HG02870 (cell line): Measurements from ENCODE around the gene KCNAB1.

Experiments used
- ATAC-seq: cut with Tn5 transposase; IDR thresholded peaks from one replicate; pipeline ENCODE4 v1.9.1; 2021; ENCODE audit warnings: mild to moderate bottlenecking, moderate library complexity; ENCODE audit not compliant: unreplicated experiment

Gene KCNAB1

GRCh38 chr3:156359368-156359767 lies 239.0 kb downstream of the KCNAB1 start:
- no peak for ATAC-seq

- ATAC-seq = no peak
Measured at GRCh38 chr3:156360083-156360482, 239.7 kb downstream of the KCNAB1 start.

DNA sequence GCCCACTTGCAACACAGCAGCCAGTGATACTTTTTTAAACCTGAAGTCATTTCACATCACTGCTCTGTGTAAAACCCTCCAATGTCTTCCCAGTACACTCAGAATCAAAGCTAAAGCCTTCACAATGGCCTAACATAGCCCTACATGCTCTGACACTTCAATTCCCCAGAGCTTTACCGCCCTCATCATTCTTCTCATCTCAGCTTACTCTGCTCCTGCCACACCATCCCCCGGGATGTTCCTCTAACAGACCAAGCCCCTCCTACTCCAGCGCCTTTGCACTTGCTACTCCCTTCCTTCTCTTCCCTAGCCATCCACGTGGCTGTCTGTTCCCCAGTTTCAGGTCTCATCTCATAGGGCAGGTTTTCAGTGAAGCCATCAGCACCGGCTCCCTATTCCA lies 240.6 kb downstream of the KCNAB1 start:
- ATAC-seq = no peak

- ATAC-seq = no peak
Measured at GRCh38 chr3:156366559-156366958, 246.2 kb downstream of the KCNAB1 start.

DNA sequence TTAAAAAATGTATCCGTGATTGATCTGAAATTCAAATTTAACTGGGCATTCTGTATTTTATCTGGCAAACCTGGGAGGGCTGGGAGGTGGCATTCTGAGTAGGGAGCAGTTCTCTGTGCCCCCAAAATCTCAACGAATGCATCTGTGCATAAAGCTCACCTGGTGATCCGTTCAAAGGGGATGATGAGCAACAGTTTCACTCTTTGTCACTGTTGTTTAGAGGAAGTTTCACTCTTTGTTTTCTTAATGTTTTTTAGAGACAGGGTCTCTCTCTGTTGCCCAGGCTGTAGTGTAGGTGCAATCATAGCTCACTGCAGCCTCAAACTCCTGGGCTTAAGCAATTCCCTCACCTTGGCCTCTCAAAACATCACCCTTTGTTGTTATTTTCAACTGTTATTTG lies 247.8 kb downstream of the KCNAB1 start:
- ATAC-seq = peak; percentile 87

DNA sequence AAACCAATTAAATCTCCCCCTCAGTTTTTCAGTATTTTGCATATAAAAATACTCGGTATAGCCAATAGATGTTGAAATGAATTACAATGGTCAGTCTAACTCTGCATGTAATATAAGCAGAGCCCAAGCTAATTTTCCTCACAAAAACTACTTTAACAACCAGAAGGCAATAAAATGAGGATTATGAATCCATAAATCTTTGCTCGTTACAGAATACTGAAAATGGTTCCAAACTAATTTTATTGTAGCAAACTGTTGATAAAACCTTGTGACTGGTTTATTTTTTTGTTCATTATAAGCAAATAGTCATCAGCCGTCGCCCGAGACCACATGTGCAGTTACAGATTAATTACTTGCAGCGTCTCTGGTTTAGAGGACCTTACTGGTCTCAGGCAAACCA lies 251.3 kb downstream of the KCNAB1 start:
- ATAC-seq = no peak

DNA sequence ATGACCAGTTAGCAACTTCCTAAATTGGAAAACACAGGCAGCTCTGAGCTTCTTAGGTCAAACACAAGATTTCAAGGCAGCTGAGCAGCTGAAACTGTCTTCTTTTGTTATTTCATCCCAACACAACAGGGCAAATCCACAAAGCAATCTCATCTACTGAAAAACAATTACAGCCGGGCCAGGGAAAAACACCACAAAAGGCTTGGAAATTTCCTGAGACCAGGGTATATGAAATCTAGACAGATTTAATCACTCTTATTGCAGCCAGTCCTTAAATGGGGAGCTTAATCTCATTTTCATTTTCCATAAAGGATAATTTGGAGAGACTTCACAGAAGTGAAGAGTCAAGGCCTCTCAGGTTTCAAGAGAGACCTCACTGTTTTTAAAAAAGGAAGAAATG lies 252.7 kb downstream of the KCNAB1 start:
- no peak for ATAC-seq

DNA sequence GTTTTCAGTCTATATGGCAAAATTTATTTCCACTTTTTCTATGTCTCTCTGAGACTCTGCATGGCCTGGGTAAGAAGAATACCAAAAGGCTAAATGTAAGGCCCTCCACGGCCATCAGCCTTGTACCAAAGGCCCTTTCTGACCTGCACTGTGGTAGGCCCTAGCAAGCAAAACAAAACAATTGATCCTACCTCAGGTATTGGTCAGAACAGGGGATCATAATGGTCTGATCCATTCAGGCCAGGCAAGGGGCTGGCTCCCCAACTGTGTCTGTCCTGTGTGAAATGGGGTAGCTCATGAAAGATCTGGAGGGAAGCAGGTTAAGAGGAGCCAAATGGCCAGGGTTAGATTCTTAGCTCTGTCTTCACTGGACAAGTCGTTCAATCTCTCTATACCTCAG lies 253.3 kb downstream of the KCNAB1 start:
- ATAC-seq = no peak

DNA sequence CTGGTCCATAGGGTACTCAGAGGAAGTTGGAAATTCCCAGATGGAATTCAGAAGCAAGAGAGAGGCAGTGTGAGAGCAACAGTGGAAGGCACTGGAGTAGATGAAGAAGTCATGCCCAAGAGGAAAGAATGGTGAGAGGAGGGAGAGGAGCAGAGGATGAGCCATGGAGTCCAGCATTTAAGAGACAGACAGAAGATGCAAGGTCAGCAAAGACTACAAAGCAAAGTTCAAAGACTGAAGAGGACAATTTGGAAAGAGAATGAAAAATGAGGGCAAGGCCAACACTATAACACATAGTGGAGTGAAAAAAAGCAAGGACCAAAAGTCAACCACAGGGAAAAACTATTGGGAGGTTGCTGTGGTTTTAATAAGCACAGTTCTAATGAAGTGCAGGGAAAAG lies 255.8 kb downstream of the KCNAB1 start:
- no peak for ATAC-seq

- ATAC-seq = no peak
Measured at GRCh38 chr3:156377266-156377665, 256.9 kb downstream of the KCNAB1 start.

- no peak for ATAC-seq
Measured at GRCh38 chr3:156377718-156378117, 257.3 kb downstream of the KCNAB1 start.

DNA sequence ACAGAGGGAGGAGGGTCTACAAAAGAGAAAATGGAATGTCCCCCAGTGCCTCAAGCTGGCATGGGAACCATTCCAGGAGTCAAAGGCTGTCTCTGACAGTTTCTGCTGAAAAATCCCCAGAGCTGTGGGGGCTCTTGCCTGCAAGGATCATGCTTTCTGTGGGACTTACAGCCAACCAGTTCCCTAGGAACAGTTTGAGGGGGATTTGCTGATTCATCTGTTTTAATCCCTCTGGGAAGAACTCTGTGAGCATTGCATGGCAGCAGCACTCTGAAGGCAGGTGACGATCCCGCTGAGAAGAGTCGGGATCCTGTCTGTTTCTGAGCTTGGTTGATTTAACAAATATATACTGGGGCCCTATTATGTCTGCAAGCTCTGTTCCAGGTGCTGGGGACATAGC lies 258.5 kb downstream of the KCNAB1 start:
- no peak for ATAC-seq

DNA sequence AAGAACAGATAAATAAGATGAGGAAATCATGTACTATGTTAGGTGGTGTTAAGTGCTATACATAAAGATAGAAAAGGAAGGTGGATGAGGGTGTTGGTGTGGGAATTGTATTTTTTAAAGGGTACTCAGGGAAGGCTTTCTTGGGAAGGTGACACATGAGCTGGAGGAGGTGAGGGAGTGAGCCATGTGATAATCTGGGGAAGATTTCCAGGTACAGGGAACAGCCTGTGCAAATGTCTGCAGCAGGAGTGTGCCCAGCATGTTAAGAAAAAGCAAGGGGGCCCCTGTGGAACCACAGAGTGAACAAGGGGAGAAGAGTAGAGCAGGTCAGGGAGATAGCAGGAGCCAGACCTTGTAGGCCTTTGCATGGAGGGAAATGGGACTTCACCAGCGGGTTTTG lies 258.9 kb downstream of the KCNAB1 start:
- no peak for ATAC-seq

DNA sequence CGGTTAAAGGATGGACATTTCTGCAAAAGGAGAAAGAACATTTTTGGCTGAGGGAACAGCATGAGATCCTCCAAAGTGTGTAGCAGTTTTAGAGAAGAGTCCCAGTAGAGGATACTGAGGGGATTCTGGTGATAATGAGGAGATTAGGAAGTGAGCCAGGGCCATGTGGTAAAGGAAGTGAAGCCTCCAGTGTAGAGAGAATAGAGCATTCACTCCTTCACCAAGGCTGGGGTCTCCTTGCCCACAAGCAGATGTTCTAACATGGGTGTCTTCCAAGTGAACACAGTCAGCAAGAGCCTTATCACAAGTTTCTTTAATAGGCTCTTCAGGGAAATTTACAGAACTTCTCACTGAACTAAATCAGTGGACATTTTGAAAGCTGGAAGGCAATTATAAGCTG lies 260.9 kb downstream of the KCNAB1 start:
- no peak for ATAC-seq

DNA sequence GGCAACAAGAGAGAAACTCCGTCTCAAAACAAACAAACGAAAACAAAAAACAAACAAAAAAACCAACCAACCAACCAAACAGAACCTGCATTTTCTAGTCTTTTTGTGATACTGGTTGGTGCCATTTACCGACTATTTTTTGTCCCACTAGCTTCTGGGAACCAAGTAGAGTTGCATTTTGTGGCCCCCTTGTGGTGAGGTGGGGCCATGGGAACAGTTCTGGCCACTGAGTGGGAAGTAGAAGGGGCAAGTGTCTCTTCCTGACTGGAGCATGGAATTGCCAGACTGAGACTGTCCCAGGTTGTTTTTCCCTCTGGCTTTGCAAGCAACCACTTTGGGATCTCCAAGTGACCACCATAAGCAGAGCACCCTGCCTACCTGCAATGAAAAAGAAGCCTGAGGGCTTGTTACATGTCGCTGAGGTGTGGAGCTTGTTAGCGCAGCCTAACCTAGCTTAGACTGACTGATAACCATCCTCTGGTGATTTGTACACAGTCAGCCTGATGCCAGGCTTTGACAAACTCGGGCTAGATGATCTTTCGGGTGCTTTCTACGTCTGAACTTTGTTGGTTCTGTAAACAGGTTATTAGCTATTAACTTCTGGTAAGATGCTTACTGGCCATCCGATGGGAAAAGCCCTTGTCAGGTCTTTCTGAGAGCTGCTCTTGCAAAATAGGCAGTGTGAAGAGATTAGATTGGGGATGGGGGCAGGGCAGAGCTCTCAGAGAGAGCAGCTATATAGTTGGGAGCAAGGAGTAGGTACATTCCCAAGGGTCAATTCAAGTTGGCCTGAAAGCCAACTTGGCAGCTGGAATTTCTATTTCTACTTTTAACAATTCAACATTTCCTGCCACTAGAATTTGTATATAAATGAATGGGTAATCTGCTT lies 262.3 kb downstream of the KCNAB1 start:
- peak; percentile 77 for ATAC-seq

DNA sequence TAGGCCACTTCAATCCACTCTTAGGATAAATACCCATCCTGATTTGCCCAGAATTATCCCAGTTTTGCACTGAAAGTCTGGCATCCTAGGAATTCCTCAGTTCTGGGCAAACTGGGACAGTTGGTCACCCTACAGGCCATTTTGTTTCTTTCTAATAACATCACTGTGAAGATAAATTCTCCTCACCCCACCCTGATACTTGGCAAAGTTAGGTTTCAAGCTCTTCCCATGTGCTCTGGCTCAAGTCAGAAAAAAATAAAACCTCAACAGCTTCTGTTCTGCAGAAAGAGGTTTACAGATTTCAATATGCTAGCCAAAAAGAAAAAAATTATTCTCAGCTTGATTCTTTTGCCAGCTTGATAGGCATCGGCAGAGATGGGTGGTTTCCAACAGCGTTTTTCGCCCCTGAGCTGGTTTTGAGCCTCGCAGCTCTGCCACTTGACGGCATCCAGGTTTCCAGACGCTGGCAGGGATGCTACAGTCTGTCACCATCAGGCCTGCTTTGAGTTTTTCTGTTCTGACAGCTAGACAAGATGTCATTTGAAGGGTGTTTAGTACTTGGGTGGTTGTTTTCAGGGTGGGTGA lies 263.2 kb downstream of the KCNAB1 start:
- no peak for ATAC-seq

DNA sequence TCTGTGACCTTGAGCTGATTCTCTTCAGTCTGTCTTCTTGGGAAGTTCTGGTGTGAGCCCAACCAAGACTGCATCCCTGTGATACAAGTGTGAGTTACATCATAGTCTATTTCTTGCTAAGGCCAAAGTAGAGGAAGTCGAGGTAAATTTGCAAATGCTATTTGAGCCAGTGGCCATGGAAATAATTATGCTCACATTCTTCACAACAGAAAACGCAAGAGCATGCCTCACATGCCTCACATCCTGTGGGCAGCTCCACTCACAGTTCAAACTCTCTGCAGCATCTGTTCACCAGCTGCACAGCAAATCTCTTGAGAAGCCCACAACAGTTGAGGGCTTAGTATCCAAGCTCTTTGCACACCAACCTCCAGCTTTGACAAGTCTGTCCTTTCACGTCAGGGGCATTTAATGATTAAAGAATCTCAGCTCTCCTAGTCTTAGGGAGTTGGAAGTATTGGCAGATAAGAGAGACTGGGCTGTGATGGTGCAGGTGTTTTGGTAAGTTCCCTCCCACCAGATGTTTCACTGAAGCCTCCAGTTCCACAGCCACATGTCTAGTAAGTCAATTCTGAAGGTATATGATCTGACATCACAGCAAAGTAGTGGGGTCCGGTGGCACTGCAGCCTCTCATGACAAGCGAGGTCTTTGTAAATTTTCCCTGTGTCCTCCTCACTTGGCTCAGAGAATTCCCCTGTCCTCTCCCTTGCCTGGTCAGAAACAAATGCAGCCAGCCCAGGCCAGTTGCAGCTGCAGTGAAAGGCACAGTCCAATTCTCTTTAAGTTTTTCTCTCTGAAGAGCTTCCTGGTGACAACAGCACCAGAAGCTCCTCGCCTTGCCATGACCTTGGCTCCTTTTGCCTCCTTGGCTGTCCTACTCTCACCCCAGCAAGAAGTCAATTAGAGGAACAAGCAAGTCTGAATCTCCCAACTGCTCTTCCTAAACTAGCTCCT lies 268.4 kb downstream of the KCNAB1 start:
- ATAC-seq = no peak

- no peak for ATAC-seq
Measured at GRCh38 chr3:156389449-156389950, 269.1 kb downstream of the KCNAB1 start.

GRCh38 chr3:156390846-156391245 lies 270.5 kb downstream of the KCNAB1 start:
- ATAC-seq = no peak

GRCh38 chr3:156395961-156396710 lies 275.8 kb downstream of the KCNAB1 start:
- no peak for ATAC-seq

- ATAC-seq = no peak
Measured at GRCh38 chr3:156396851-156397250, 276.5 kb downstream of the KCNAB1 start.
